Activated CD4-positive, alpha-beta T cell treated with anti-CD3 and anti-CD28 coated beads, Interleukin-2, amount 10 ng/mL, durations not matched to agents 7 days and 5 days (primary cell): ENCODE measurements around the gene ZNF487. TPM values are rescaled to one million over a fixed set of nuclear protein-coding genes. Genes with fewer than 3 reads are reported as not detected.
"Not testable (repeated sequence)": the region's sequence is repeated elsewhere in the genome, so short reads cannot be mapped to it uniquely, and the experiment has no call there.

Source experiments
- CTCF ChIA-PET: fragments of 350-600 bp; sonication (Branson Sonifier 250); formaldehyde crosslinking; loops from one replicate; lab custom pipeline; 2021; ENCODE audit warnings: antibody characterized with exemption; lab: Charles Lee
- POLR2A ChIA-PET: fragments of 350-600 bp; sonication (Branson Sonifier 250); formaldehyde crosslinking; loops from one replicate; lab custom pipeline; 2021; ENCODE audit warnings: antibody characterized with exemption; lab: Charles Lee
- DNase-seq: peaks from one replicate; pipeline ENCODE4 v3.0.0-alpha.2; 2020
- H3K27ac Mint-ChIP-seq: one replicate; pipeline ENCODE4 v1.8.0; 2021; ENCODE audit warnings: mild to moderate bottlenecking, moderate library complexity, mixed read lengths
- H3K27me3 Mint-ChIP-seq: one replicate; pipeline ENCODE4 v1.8.0; 2021; ENCODE audit warnings: mixed read lengths
- H3K36me3 Mint-ChIP-seq: one replicate; pipeline ENCODE4 v1.8.0; 2021; ENCODE audit warnings: low read depth, mixed read lengths
- H3K4me1 Mint-ChIP-seq: one replicate; pipeline ENCODE4 v1.8.0; 2021; ENCODE audit warnings: mixed read lengths
- H3K4me3 Mint-ChIP-seq: one replicate; pipeline ENCODE4 v1.8.0; 2021; ENCODE audit warnings: mild to moderate bottlenecking, moderate library complexity, mixed read lengths
- H3K9me3 Mint-ChIP-seq: one replicate; pipeline ENCODE4 v1.8.0; 2021; ENCODE audit warnings: mixed read lengths
- total RNA-seq, 2 experiments: library from RNA; stranded (reverse); gene quantifications; one replicate each; pipeline ENCODE4 v1.2.3, GENCODE V29; 2021

The ZNF487 gene
- total RNA-seq, 2 experiments from 2014 or later, result 3.8 to 5.6 TPM

- Mint-ChIP-seq H3K36me3 (no peaks in the 10 kb centered on the region), H3K9me3 (no peaks in the 10 kb centered on the region), H3K4me1 (peaks cover 59% of the 10 kb centered on the region)
Observed at GRCh38 chr10:43421201-43421507, 15.8 kb upstream of the ZNF487 start.

GRCh38 chr10:43421519-43421918, 15.4 kb upstream of the ZNF487 start:
- CTCF ChIA-PET, result interaction anchor here (0.7 kb wide), 1 partner anchor 41 kb away, joined by 3 read pairs; no protein-coding TSS in a partner anchor
- POLR2A ChIA-PET, result no interaction called here
- no peaks in the 10 kb centered on the region for H3K9me3 Mint-ChIP-seq
- no peak for DNase-seq
- no peaks in the 10 kb centered on the region for H3K36me3 Mint-ChIP-seq
- H3K27me3 Mint-ChIP-seq, result no peaks in the 10 kb centered on the region
- peaks cover 61% of the 10 kb centered on the region for H3K4me1 Mint-ChIP-seq
- H3K27ac Mint-ChIP-seq, result peak overlapping the region; percentile 99
- peak overlapping the region; percentile 41 for H3K4me3 Mint-ChIP-seq

More at GRCh38 chr10:43421201-43421507, 15.8 kb upstream of the ZNF487 start:
- Mint-ChIP-seq H3K4me3 (peak overlapping the region; percentile 82), H3K27ac (peak overlapping the region; percentile 99), H3K27me3 (no peaks in the 10 kb centered on the region)
- ChIA-PET POLR2A (interaction anchor here (1.6 kb wide), 1 partner anchor 12 kb away, joined by 4 read pairs; the partner anchor contains the start of gene HNRNPF), CTCF (interaction anchor here (0.7 kb wide), 1 partner anchor 41 kb away, joined by 3 read pairs; no protein-coding TSS in a partner anchor)
- DNase-seq, result no peak

GRCh38 chr10:43421944-43422343, 15.0 kb upstream of the ZNF487 start:
- H3K4me1 Mint-ChIP-seq, result peaks cover 61% of the 10 kb centered on the region
- peak overlapping the region; percentile 99 for H3K27ac Mint-ChIP-seq
- not testable (repeated sequence) for H3K27me3 Mint-ChIP-seq

GRCh38 chr10:43424416-43424815, 12.5 kb upstream of the ZNF487 start:
- DNase-seq, result no peak
- Mint-ChIP-seq H3K27me3 (no peaks in the 10 kb centered on the region), H3K4me1 (peaks cover 55% of the 10 kb centered on the region), H3K9me3 (no peaks in the 10 kb centered on the region), H3K27ac (peak overlapping the region; percentile 31), H3K36me3 (no peaks in the 10 kb centered on the region), H3K4me3 (no peak overlapping the region)
- ChIA-PET CTCF (interaction anchor here (0.6 to 0.8 kb wide), 2 partner anchors 12 to 42 kb away, joined by 3 read pairs; no protein-coding TSS in a partner anchor), POLR2A (no interaction called here)

More at GRCh38 chr10:43421944-43422343, 15.0 kb upstream of the ZNF487 start:
- H3K9me3 Mint-ChIP-seq, DNase-seq, POLR2A ChIA-PET, H3K36me3 Mint-ChIP-seq: not testable (repeated sequence)
- CTCF ChIA-PET, result interaction anchor here (0.7 kb wide), 1 partner anchor 42 kb away, joined by 3 read pairs; no protein-coding TSS in a partner anchor
- peak overlapping the region; percentile 41 for H3K4me3 Mint-ChIP-seq

- DNase-seq, H3K4me3 Mint-ChIP-seq, H3K27me3 Mint-ChIP-seq, H3K9me3 Mint-ChIP-seq, H3K27ac Mint-ChIP-seq, POLR2A ChIA-PET, H3K36me3 Mint-ChIP-seq, CTCF ChIA-PET: not testable (repeated sequence)
- peaks cover 44% of the 10 kb centered on the region for H3K4me1 Mint-ChIP-seq
Observed at GRCh38 chr10:43426476-43426875, 10.4 kb upstream of the ZNF487 start.

GRCh38 chr10:43427166-43427825, 9.6 kb upstream of the ZNF487 start:
- Mint-ChIP-seq H3K9me3 (no peaks in the 10 kb centered on the region), H3K27me3 (no peaks in the 10 kb centered on the region), H3K4me3 (peak overlapping the region; percentile 62), H3K4me1 (peaks cover 37% of the 10 kb centered on the region), H3K27ac (peak overlapping the region; percentile 92), H3K36me3 (no peaks in the 10 kb centered on the region)
- peak; percentile 57 for DNase-seq
- ChIA-PET POLR2A (no interaction called here), CTCF (no interaction called here)

- H3K9me3 Mint-ChIP-seq, result no peaks in the 10 kb centered on the region
- ChIA-PET CTCF (interaction anchor here (0.6 to 1.0 kb wide), 4 partner anchors 13 to 51 kb away, joined by 3 to 4 read pairs (median 4); no protein-coding TSS in a partner anchor), POLR2A (no interaction called here)
- H3K36me3 Mint-ChIP-seq, result peaks cover 3% of the 10 kb centered on the region
- DNase-seq, result no peak
- H3K27me3 Mint-ChIP-seq, result no peaks in the 10 kb centered on the region
- no peak overlapping the region for H3K27ac Mint-ChIP-seq
- no peak overlapping the region for H3K4me3 Mint-ChIP-seq
- peaks cover 28% of the 10 kb centered on the region for H3K4me1 Mint-ChIP-seq
Observed at GRCh38 chr10:43430926-43431663, 5.8 kb upstream of the ZNF487 start.

- ChIA-PET CTCF (interaction anchor here (0.9 to 2.2 kb wide), 4 partner anchors 12 to 42 kb away, joined by 3 to 9 read pairs (median 6); no protein-coding TSS in a partner anchor), POLR2A (no interaction called here)
- H3K9me3 Mint-ChIP-seq, result no peaks in the 10 kb centered on the region
- H3K27ac Mint-ChIP-seq, result peak overlapping the region; percentile 91
- H3K4me1 Mint-ChIP-seq, result peaks cover 27% of the 10 kb centered on the region
- peak overlapping the region; percentile 84 for H3K4me3 Mint-ChIP-seq
- no peak for DNase-seq
- H3K36me3 Mint-ChIP-seq, result peaks cover 11% of the 10 kb centered on the region
- no peaks in the 10 kb centered on the region for H3K27me3 Mint-ChIP-seq
Observed at GRCh38 chr10:43437141-43437870, 395 bp downstream of the ZNF487 start.

- DNase-seq, result no peak
- POLR2A ChIA-PET, result no interaction called here
- CTCF ChIA-PET, result interaction anchor here (0.6 to 1.2 kb wide), 5 partner anchors 14 to 373 kb away, joined by 3 read pairs; no protein-coding TSS in a partner anchor
- peaks cover 3% of the 10 kb centered on the region for H3K9me3 Mint-ChIP-seq
- peaks cover 37% of the 10 kb centered on the region for H3K4me1 Mint-ChIP-seq
- H3K27me3 Mint-ChIP-seq, result no peaks in the 10 kb centered on the region
- H3K27ac Mint-ChIP-seq, result no peak overlapping the region
- no peak overlapping the region for H3K4me3 Mint-ChIP-seq
- H3K36me3 Mint-ChIP-seq, result peaks cover 24% of the 10 kb centered on the region
Observed at GRCh38 chr10:43440463-43441134, 3.7 kb downstream of the ZNF487 start.

GRCh38 chr10:43444323-43444722, 7.4 kb downstream of the ZNF487 start:
- Mint-ChIP-seq H3K9me3 (peaks cover 8% of the 10 kb centered on the region), H3K4me3 (no peak overlapping the region), H3K27me3 (no peaks in the 10 kb centered on the region), H3K36me3 (peaks cover 33% of the 10 kb centered on the region), H3K27ac (peak overlapping the region; percentile 75), H3K4me1 (peaks cover 26% of the 10 kb centered on the region)
- ChIA-PET CTCF (interaction anchor here (0.7 kb wide), 2 partner anchors 13 to 84 kb away, joined by 3 read pairs; no protein-coding TSS in a partner anchor), POLR2A (interaction anchor here (0.6 kb wide), 1 partner anchor 18 kb away, joined by 10 read pairs; no protein-coding TSS in a partner anchor)
- no peak for DNase-seq

GRCh38 chr10:43444897-43445466, 8.1 kb downstream of the ZNF487 start:
- ChIA-PET CTCF (interaction anchor here (0.7 kb wide), 2 partner anchors 13 to 84 kb away, joined by 3 read pairs; no protein-coding TSS in a partner anchor), POLR2A (interaction anchor here (0.6 kb wide), 1 partner anchor 19 kb away, joined by 10 read pairs; no protein-coding TSS in a partner anchor)
- no peak for DNase-seq
- H3K4me3 Mint-ChIP-seq, result no peak overlapping the region
- H3K36me3 Mint-ChIP-seq, result peaks cover 33% of the 10 kb centered on the region
- peak overlapping the region; percentile 75 for H3K27ac Mint-ChIP-seq
- peaks cover 23% of the 10 kb centered on the region for H3K4me1 Mint-ChIP-seq
- H3K27me3 Mint-ChIP-seq, result no peaks in the 10 kb centered on the region
- peaks cover 8% of the 10 kb centered on the region for H3K9me3 Mint-ChIP-seq
